GM18498 (cell line): ENCODE measurements around the gene ZG16B.

Experiments
- ATAC-seq: cut with Tn5 transposase; IDR thresholded peaks from one replicate; pipeline ENCODE4 v1.9.1; 2021; ENCODE audit warnings: mild to moderate bottlenecking, moderate library complexity; ENCODE audit not compliant: unreplicated experiment

The ZG16B gene

GRCh38 chr16:2804728-2805127, 25.4 kb upstream of the ZG16B start:
- ATAC-seq, result no peak

- ATAC-seq, result no peak
Observed at GRCh38 chr16:2806286-2806685, 23.8 kb upstream of the ZG16B start.

GRCh38 chr16:2808181-2808580, 21.9 kb upstream of the ZG16B start:
- no peak for ATAC-seq

- no peak for ATAC-seq
Observed at GRCh38 chr16:2809149-2809760, 20.8 kb upstream of the ZG16B start.

- ATAC-seq, result no peak
Observed at GRCh38 chr16:2810651-2811050, 19.5 kb upstream of the ZG16B start.

- no peak for ATAC-seq
Observed at GRCh38 chr16:2811703-2812471, 18.2 kb upstream of the ZG16B start.

- ATAC-seq, result no peak
Observed at GRCh38 chr16:2813771-2814221, 16.3 kb upstream of the ZG16B start.

GRCh38 chr16:2814551-2815298, 15.4 kb upstream of the ZG16B start:
- ATAC-seq, result no peak

- ATAC-seq, result no peak
Observed at GRCh38 chr16:2815299-2815771, 14.8 kb upstream of the ZG16B start.

- no peak for ATAC-seq
Observed at GRCh38 chr16:2816751-2817339, 13.3 kb upstream of the ZG16B start, which contains the start of gene PRSS21. Gene PRSS21, plus strand, starts transcription at chr16:2817237. Its CDS starts 32 bp downstream, at chr16:2817269.

- ATAC-seq, result no peak
Observed at GRCh38 chr16:2817340-2818271, 12.5 kb upstream of the ZG16B start.

GRCh38 chr16:2818272-2818876, 11.7 kb upstream of the ZG16B start:
- ATAC-seq, result no peak

- no peak for ATAC-seq
Observed at GRCh38 chr16:2819179-2819938, 10.7 kb upstream of the ZG16B start.

- ATAC-seq, result no peak
Observed at GRCh38 chr16:2819939-2820835, 9.9 kb upstream of the ZG16B start.

- no peak for ATAC-seq
Observed at GRCh38 chr16:2820836-2821486, 9.1 kb upstream of the ZG16B start.

- no peak for ATAC-seq
Observed at GRCh38 chr16:2821487-2822157, 8.5 kb upstream of the ZG16B start.

- no peak for ATAC-seq
Observed at GRCh38 chr16:2822158-2822495, 8.0 kb upstream of the ZG16B start.
